Motor neuron (in vitro differentiated cells): Measurements from ENCODE around the gene FAM20A. TPM values are rescaled to one million over a fixed set of nuclear protein-coding genes. Genes with fewer than 3 reads are reported as not detected.
A peak's percentile ranks its signal among the peaks of the same experiment; 100 is the strongest.
"Not testable (repeated sequence)": the region's sequence is repeated elsewhere in the genome, so short reads cannot be mapped to it uniquely, and the experiment has no call there.

Experiments
- ATAC-seq, 8 experiments: fragments of 200-7000 bp; cut with Tn5 transposase; replicated peaks in 6 of 8; 2 replicates each; pipeline ENCODE4 v1.8.0; 2021; ENCODE audit warnings: mild to moderate bottlenecking in 8 of 8, moderate library complexity in 8 of 8
- H3K27ac ChIP-seq, 2 donors: fragments of 250-450 bp; sonication (Bioruptor Pico); 2 replicates each; pipeline ENCODE4 v1.9.0; 2021; ENCODE audit warnings: antibody characterized with exemption in 2 of 2, mild to moderate bottlenecking in 2 of 2, moderate library complexity in 1 of 2
- H3K4me1 ChIP-seq, 2 donors: fragments of 250-450 bp; sonication (Bioruptor Pico); replicated peaks in 1 of 2; 2 replicates each; pipeline ENCODE4 v1.6.1; 2021; ENCODE audit warnings: antibody characterized with exemption in 2 of 2, mild to moderate bottlenecking in 2 of 2, moderate library complexity in 1 of 2
- H3K4me3 ChIP-seq, 5 donors: fragments of 250-450 bp; sonication (Bioruptor Pico); 2 replicates each; pipeline ENCODE4 v1.9.0; 2021; ENCODE audit warnings: antibody characterized with exemption in 5 of 5, mild to moderate bottlenecking in 5 of 5, moderate library complexity in 4 of 5
- WGBS, 10 experiments: fragments of 450-650 bp; shearing (Covaris generic); methylation state at CpG; one replicate each; pipeline ENCODE4 v1.0.0; 2022; 5-methylcytosine and 5-hydroxymethylcytosine counted together
- in situ Hi-C, 9 experiments: fragments of 400-800 bp; cut with MboI; loops; one replicate each; pipeline ENCODE4 v1.15.0; 2021; ENCODE audit warnings: low sequenced_read_pairs in 9 of 9, low pct_unique_long_range_greater_than_20kb in 2 of 9; ENCODE audit not compliant: unreplicated experiment in 9 of 9
- total RNA-seq, 8 experiments: library from RNA; unstranded; fragments of 300-600 nt; gene quantifications; 2 replicates each; pipeline versions ENCODE4 v1.2.3 to v1.2.4, GENCODE V29; 2022

Gene FAM20A
- total RNA-seq, 8 experiments from 2014 or later, result 1.6 to 12.1 (median 3.5) TPM

- WGBS, 10 experiments, result 81 to 100% (median 93%) methylated on average over 1 to 5 of the region's 9 CpGs; no CpG with 5 or more reads in 2 of the 10 experiments
- ATAC-seq, result peak in 2 of 8 experiments; percentile 16 to 29
- in situ Hi-C loops, result no loop called here
- Histone ChIP-seq H3K4me1 (peaks cover 7 to 14% of the 10 kb centered on the region in 2 donors), H3K27ac (no peak overlapping the region), H3K4me3 (no peak overlapping the region)
Observed at GRCh38 chr17:68518063-68518815, 82.9 kb downstream of the FAM20A start.

- H3K27ac ChIP-seq, ATAC-seq, in situ Hi-C loops, H3K4me3 ChIP-seq: not testable (repeated sequence)
- peaks cover 7 to 14% of the 10 kb centered on the region in 2 donors for H3K4me1 ChIP-seq
- WGBS, 10 experiments, result 20 to 100% (median 93%) methylated on average over 1 to 3 of the region's 3 CpGs; no CpG with 5 or more reads in 5 of the 10 experiments
Observed at GRCh38 chr17:68517605-68518004, 83.6 kb downstream of the FAM20A start.

GRCh38 chr17:68516732-68517131, 84.4 kb downstream of the FAM20A start:
- in situ Hi-C loops, result no loop called here
- H3K27ac ChIP-seq, result no peak overlapping the region
- peaks cover 7 to 14% of the 10 kb centered on the region in 2 donors for H3K4me1 ChIP-seq
- ATAC-seq, result no peak
- no peak overlapping the region for H3K4me3 ChIP-seq
- WGBS, 10 experiments, result 67 to 100% (median 100%) methylated on average over 1 of the region's 1 CpG; no CpG with 5 or more reads in 3 of the 10 experiments

GRCh38 chr17:68514831-68515635, 86.1 kb downstream of the FAM20A start:
- ATAC-seq, result no peak
- peak overlapping the region in 4 of 5 donors; percentile 5 to 96 (median 77) for H3K4me3 ChIP-seq
- peaks cover 12 to 20% of the 10 kb centered on the region in 2 donors for H3K4me1 ChIP-seq
- no peak overlapping the region for H3K27ac ChIP-seq
- 23 to 85% (median 60%) methylated on average over 2 to 15 of the region's 15 CpGs for WGBS, 10 experiments
- in situ Hi-C loops, result no loop called here

- in situ Hi-C loops, result no loop called here
- 0 to 69% (median 25%) methylated on average over 1 to 3 of the region's 3 CpGs for WGBS, 10 experiments
Observed at GRCh38 chr17:68513932-68514331, 87.2 kb downstream of the FAM20A start.

GRCh38 chr17:68512960-68513474, 88.2 kb downstream of the FAM20A start:
- ATAC-seq, result peak in 3 of 8 experiments; percentile 2 to 4 (median 3)
- in situ Hi-C loops, result no loop called here
- peaks cover 12 to 20% of the 10 kb centered on the region in 2 donors for H3K4me1 ChIP-seq
- H3K27ac ChIP-seq, result peak overlapping the region; percentile 97 to 98
- H3K4me3 ChIP-seq, result peak overlapping the region; percentile 73 to 96 (median 81)
- WGBS, 10 experiments, result 0 to 7% (median 0%) methylated on average over 3 to 16 of the region's 20 CpGs

More at GRCh38 chr17:68513932-68514331, 87.2 kb downstream of the FAM20A start:
- Histone ChIP-seq H3K4me3 (peak overlapping the region; percentile 73 to 96 (median 81)), H3K4me1 (peaks cover 12 to 20% of the 10 kb centered on the region in 2 donors), H3K27ac (no peak overlapping the region)
- ATAC-seq, result no peak

- in situ Hi-C loops, result no loop called here
Observed at GRCh38 chr17:68512247-68512959, 88.8 kb downstream of the FAM20A start, which contains the start of gene PRKAR1A. PRKAR1A (plus strand) TSS chr17:68512430; CDS start chr17:68515400, 2,970 bp downstream.

GRCh38 chr17:68511671-68512246, 89.4 kb downstream of the FAM20A start:
- peak overlapping the region; percentile 73 to 96 (median 81) for H3K4me3 ChIP-seq
- H3K27ac ChIP-seq, result peak overlapping the region; percentile 97 to 98
- H3K4me1 ChIP-seq, result peaks cover 12 to 20% of the 10 kb centered on the region in 2 donors
- peak; percentile 57 to 88 (median 85) for ATAC-seq
- WGBS, 10 experiments, result 0% methylated on average over 1 to 14 of the region's 49 CpGs; no CpG with 5 or more reads in 2 of the 10 experiments
- in situ Hi-C loops, result no loop called here

More at GRCh38 chr17:68512247-68512959, 88.8 kb downstream of the FAM20A start, which contains the start of gene PRKAR1A:
- peak; percentile 80 to 91 (median 86) for ATAC-seq
- H3K4me3 ChIP-seq, result peak within 1 kb of the TSS; percentile 73 to 96 (median 81)
- peak within 1 kb of the TSS; percentile 97 to 98 for H3K27ac ChIP-seq
- H3K4me1 ChIP-seq, result peaks cover 12 to 20% of the 10 kb centered on the region in 2 donors
- 0% methylated on average over 2 to 8 of the region's 81 CpGs; no CpG with 5 or more reads in 7 of the 10 experiments for WGBS, 10 experiments

- ATAC-seq, result no peak
- H3K4me1 ChIP-seq, result peaks cover 12 to 20% of the 10 kb centered on the region in 2 donors
- H3K27ac ChIP-seq, result peak overlapping the region; percentile 97 to 98
- H3K4me3 ChIP-seq, result peak overlapping the region; percentile 73 to 96 (median 81)
- WGBS, 10 experiments, result 0 to 40% (median 6%) methylated on average over 1 to 6 of the region's 10 CpGs; no CpG with 5 or more reads in 1 of the 10 experiments
- in situ Hi-C loops, result no loop called here
Observed at GRCh38 chr17:68511254-68511670, 89.9 kb downstream of the FAM20A start.

GRCh38 chr17:68509141-68510057, 91.8 kb downstream of the FAM20A start:
- H3K4me3 ChIP-seq, result no peak overlapping the region
- ATAC-seq, result no peak
- no peak overlapping the region for H3K27ac ChIP-seq
- in situ Hi-C loops, result no loop called here
- WGBS, 10 experiments, result 62 to 100% (median 81%) methylated on average over 1 to 7 of the region's 9 CpGs
- peaks cover 7 to 11% of the 10 kb centered on the region in 2 donors for H3K4me1 ChIP-seq

- Histone ChIP-seq H3K4me1 (peaks cover 5 to 6% of the 10 kb centered on the region in 2 donors), H3K27ac (no peak overlapping the region), H3K4me3 (no peak overlapping the region)
- WGBS, 10 experiments, result 82 to 100% (median 94%) methylated on average over 1 to 3 of the region's 3 CpGs; no CpG with 5 or more reads in 4 of the 10 experiments
- ATAC-seq, result no peak
- in situ Hi-C loops, result no loop called here
Observed at GRCh38 chr17:68507576-68507975, 93.6 kb downstream of the FAM20A start.
